NCI-H82 treated with DMSO at 0.1 percent for 48 hours (cell line): ENCODE measurements around the gene RNU1-1.
"Not testable (repeated sequence)": the region's sequence is repeated elsewhere in the genome, so short reads cannot be mapped to it uniquely, and the experiment has no call there.

Source experiments
- DNase-seq: peaks from one replicate; lab custom pipeline; 2025; ENCODE audit not compliant: unreplicated experiment; lab: John Stamatoyannopoulos, UW

The RNU1-1 gene

DNA sequence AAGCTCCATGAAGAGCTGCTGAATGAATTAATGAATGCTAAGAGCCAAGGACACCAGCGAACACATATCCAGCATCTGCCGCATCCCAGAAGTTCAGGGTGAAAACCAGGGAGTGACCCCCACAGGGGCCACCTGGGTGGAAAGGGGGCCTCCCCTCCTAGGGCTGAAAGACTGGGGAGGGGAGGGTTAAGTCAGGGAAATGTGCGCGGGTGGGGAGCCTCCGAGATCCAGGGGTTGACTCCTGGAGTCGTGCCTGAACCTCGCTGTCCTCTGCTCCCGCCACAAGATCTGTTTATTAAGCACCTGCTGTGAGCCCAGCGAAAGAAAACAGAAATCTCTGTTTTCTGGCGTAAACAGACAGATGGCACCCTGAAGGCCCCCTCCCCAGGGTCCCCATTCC, 16.0 kb downstream of the RNU1-1 start:
- DNase-seq: not testable (repeated sequence)

DNA sequence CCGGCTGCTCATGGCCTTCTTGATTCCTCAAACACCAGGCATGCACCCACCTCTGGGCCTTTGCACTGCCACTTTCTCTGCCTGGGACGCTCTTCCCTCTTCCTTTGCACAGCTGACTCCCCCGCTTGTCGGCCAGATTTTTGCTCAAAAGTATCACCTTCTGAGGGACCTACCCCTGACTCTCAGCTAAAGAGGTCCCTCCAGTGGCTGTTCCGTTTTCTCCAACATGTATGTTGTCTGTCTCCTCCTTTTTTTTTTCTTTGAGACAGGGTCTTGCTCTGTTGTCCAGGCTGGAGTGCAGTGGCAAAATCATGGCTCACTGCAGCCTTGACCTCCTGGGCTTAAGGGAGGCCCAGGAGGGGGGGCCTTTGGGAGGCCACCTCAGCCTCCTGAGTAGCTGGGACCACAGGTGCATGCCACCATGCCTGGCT, 16.6 kb downstream of the RNU1-1 start:
- not testable (repeated sequence) for DNase-seq

DNA sequence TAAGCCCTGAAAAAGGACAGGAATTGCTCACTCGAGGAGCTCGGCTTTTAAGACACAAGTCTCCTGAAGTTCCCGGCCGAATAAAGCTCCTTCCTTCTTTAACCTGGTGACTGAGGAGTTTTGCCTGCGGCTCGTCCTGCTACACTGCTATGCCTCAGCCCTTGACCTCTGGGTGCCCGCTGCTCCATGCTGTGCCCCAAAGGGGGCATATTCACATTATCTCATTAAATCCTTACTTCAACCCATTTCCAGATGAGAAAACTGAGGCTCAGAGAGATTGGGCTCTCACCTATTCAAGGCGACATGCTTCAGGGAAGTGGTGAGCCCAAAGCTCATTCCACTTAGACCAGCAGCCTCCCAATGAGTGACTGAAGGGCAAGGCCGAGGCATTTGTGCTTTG, 20.4 kb downstream of the RNU1-1 start:
- DNase-seq: not testable (repeated sequence)

DNA sequence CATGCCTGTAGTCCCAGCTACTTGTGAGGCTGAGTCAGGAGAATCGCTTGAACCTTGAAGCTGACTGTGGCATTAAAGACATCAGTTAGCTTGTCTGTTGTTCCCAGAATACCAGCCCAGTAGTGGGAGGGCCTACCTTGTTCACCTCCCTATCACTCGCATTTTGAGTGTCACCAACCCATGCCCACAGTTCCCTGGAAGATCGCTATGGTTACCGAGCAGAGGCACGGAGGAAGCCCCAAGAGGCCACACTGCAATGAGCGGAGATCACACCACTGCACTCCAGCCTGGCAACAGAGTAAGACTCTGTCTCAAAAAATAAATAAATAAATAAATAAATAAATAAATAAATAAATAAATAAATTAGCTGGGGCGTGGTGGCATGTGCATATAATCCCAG, 21.1 kb downstream of the RNU1-1 start:
- not testable (repeated sequence) for DNase-seq

DNA sequence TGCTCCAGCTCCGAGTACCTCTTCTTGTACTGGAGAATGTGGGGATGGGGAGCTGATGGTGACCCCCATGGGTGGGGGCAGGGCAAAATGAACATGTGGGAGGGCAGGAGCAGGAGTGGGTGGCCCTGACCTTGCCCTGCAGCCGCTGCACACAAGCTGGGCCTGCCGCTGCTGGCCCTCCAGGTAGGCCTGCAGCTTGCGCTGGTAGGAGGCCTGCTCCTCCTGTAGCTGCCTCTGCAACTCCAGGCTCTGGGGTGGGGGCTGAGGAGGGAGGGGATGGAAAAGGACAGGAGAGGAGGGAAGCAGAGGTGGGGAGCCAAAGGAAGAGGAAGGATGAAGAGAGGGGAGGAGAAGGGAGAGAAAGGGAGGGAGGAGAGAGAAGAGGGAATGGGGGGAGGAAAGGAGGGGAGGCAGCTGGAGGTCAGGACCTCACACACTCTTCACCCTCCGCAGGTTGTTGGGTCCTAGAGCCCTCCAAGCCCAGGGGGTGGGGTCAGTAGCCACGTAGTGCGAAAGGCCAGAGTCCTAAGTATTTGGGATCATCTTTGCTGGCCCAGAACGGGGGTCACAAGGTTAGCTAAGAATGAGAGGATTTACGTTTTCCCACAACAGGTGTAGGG, 22.9 kb downstream of the RNU1-1 start:
- no peak for DNase-seq

DNA sequence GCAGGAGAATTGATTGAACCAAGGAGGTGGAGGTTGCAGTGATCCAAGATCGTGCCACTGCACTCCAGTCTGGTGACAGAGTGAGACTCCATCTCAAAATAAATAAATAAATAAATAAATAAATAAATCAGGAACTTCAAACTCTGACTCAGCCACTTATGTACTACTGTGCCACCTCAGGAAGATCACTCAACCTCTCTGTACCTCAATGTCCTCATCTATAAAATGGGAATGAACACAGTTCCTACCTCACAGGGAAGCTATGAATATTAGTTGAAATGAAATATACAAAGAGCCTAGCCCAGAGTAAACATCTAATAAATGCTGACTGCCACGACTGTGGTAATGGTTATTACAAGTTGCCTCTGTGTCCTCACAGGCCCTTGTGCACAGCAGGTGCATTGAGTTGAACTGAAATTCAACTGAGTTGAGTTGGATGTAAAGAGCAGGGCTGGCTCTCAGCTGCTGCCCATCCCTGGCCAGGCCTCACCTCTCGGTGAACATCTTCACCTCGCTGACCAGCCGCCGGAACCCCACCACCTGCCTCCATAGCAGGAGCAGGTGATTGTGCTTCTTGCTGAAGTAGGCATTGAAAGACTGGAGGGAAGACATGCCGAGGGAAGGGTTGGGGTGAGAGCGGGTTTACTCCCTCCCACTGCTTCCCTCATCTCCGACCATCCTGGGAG, 24.7 kb downstream of the RNU1-1 start:
- DNase-seq: not testable (repeated sequence)

DNA sequence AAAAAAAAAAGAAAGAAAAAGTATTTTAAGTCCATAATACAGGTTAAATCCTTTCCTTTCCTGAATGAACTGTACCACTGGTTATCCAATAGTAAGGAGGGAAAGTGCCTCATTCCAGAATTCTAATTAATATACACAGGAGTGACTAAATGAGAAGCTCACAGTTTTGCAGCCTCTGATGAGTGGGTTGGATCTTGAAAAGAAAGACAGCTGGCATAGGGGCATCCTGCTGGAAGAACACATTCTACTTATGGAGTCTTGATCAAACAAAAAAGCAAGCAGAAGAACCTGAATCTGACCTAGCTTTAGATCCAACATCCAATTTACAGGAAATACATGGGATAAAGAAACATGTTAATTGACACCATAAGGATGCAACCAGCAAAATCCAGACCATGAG, 27.1 kb downstream of the RNU1-1 start:
- not testable (repeated sequence) for DNase-seq

DNA sequence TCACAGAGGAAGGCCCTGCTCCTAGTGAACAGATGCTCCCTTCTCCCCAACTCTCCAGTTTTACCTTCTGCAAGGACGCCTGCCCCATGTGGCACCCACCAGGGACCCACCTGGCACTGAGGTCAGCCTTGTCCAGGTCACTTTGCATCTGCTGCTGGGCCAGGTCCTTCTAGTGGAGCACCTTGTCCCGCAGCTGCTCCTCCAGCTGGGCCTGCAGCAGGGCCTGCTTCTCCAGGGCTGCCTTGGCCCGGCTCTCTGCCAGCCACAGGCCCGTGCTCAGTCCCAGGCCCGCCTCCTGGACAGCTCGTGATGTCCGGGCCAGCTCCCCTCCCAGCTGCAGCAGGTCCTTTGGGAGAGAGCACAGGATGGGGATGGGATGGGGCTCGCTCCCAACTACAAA, 27.8 kb downstream of the RNU1-1 start:
- not testable (repeated sequence) for DNase-seq

DNA sequence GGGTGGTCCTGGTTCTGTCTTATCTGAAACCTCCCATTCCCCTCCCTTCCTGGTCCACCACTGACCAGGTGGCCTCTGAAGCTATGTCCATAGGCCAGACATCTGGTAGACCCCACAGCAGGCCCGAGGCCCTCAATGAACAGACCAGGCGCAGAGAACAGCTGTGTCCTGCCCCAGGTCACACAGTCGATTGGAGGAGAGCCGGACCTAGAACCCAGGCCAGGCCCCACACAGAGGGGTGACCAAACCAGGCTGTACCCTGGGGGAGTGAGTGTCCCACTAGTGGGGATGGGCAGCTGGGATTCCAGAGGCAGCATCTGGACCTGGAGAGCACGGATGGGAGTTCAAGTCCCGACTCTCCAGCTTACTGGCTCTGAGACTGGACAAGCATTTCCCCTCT, 29.2 kb downstream of the RNU1-1 start:
- DNase-seq: no peak

DNA sequence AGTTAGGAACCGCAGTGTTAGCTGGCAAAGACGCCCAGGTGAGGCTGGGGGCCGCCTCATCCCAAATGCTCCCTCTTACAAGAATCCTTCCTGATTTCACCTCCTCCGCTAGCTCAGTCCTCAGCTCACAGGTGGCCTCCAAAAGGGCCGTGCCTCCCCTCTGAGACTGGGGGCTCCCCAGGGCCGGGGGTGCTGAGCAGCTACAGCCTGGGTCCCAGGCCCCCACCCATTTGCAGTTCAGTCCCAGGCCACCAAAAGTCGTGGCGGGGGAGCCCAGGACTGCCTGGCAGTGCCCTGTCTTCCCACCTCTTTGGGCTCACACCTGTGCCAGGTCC, 29.6 kb downstream of the RNU1-1 start:
- no peak for DNase-seq

DNA sequence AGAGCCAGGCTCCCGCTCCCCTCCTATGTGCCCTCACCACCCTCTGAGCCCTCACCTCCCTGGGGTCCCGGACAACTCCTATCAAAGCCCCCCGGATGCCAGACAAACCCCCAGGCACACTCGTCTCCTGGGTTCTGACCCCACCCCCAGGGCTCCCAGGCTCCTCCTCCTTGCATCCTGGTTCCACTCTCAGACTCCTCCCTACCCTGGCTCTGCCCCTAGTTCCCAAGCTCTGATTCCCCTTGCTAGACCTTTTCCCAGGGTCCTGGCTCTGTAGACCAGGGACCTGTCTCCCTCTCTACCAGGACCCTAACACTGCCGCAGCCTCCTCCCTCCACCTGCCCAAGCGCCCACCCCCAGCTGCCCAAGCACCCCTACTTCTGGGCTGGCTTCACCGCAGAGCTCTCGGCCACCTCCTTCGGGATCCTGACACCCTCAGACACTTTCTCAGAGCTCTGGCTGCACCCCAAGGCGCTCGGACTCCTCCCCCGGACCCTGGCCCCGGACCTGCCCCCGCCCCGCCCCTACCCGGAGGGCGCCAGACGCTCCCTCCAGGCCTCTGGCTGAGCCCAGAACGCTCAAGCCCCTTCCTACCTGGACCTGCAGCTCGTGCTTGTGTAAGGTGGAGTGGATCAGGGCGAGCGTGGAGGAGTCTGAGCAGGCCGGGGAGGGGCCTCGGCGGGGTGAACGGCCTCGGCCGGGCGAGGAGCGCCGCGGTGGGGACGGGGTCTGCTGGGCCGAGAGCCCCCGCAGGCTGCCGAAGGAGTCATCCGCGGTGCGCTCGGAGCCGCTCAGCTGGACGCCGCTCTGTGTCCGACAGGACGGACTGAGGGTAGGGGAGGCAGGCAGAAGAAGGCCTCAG, 30.2 kb downstream of the RNU1-1 start:
- DNase-seq: not testable (repeated sequence)

DNA sequence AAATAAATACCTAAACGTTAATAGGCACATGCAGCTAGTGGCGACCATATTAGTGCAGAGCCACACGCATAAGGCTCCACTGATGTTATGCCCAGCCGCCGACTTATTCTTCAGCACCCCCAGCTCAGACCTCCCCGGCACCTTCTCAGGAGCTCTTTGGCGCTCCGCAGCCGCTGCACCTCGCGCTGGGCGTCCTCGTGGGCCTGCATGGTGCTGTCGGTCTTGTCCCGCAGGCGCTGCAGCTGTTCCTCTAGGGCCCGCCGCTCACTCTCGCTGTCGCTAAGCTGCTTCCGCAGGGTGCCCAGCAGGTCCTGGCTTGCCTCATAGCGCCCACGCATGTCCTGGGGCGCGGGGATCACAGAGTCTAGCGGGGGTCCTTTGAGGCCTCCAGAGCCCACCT, 30.9 kb downstream of the RNU1-1 start:
- DNase-seq: not testable (repeated sequence)

DNA sequence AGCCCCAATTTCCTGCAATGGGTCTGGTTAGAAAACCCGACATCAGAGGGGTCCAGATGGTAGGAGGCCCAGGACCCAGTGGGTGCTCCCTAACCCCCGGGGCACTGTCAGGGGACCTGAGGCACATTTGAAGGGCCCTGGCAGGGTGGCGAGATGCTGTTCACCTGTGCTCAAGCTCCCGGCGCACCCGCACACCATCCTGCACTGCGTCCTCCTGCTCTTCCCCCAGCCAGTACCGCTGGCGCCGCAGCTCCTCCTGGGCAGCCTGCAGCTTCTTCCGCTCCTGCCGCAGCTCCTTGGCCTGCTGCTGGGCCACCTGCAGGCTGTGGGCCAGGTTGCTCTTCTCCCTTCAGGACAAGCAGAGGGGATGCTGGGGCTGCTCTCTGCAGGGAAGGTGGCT, 36.0 kb downstream of the RNU1-1 start:
- DNase-seq: no peak

DNA sequence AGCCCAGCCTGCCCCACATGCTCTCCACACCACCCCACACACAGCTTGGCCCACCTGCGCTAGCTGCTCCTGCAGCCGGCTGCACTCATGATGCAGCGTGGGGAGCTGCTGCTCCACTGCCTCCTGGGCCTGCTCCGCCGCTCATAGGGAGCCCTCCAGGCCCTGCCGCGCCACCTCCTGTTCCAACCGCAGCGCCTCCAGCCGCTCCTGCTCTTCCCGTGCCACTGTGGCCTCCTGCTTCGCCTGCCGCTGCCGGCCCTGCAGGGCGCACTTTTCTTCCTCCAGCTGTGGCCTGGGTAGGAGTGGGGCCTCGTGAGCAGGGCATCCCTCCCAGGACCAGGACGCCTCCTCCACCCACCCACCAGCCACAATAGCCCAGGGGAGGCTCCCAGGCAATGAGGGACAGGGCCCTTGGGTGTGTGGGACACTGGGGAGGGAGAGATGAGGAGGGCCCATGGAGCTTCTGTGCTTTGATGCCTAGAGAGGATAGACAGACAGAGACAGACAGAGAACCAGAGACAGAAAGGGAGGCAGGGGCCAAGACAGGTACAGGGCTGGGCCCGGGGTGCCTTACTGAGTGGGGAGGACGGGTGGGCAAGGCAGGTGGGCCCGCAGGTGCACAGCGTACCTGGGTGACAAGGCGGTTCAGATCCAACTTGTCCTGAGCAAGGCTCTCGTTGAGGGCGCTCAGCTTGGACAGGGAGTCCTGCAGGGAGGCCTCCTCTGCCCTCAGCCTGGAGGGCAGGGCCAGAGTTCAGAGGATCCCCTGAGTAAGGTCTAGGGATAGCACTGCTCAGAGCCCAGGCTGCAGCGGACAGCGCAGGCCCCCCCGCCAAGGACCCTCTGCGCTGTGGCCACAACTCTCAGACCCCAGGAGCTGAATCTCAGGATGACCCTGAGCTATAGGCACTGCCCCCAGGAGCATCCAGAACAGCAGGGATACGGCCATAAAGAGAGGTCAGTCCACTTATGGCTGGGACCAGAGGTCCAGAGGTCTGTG, 38.0 kb downstream of the RNU1-1 start:
- DNase-seq: not testable (repeated sequence)

DNA sequence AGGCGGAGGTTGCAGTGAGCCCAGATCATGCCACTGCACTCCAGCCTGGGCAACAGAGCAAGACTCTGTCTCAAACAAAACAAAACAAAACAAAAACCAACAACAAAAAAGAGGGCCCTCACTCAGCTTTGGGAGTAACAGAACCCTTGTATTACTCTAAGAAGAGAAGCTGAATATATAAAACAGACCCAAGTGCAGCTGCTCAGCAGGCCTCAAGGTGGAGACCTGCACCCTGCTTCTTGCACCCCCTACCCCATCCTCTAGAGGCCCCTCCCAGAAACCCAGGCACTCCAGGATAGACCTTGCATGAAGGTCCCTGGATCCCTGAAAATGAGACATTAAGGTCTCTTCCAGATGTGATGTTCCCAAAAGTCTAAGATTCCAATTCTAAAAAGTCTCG, 39.2 kb downstream of the RNU1-1 start:
- not testable (repeated sequence) for DNase-seq

DNA sequence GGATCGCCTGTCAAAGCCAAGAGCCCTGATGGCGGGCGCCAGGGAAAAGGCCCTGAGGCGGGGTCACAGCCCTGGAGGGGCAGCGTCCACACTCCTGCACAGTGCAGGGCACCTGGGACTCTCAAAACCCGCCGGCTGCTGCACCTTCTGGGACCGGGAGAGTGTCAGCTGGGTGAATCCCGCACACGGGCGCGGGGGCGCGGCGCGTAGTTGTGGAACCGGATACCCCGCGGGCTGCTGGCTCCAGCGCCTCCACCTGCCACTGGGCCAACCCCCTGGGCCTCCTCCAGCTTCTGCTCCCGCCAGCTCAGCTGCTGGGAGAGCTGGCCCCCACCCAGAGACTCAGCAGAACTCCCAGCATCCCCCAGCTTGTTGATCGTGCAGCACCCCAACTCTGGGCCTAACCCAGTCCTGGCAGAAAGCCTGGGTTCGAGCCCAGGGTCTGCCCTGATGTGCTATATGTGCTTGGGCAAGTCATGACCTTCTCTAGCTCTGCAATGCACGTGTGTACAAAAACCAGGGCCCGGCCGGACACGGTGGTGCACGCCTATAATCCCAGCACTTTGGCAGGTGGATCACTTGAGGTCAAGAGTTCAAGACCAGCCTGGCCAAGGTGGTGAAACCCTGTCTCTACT, 39.8 kb downstream of the RNU1-1 start:
- DNase-seq: no peak

DNA sequence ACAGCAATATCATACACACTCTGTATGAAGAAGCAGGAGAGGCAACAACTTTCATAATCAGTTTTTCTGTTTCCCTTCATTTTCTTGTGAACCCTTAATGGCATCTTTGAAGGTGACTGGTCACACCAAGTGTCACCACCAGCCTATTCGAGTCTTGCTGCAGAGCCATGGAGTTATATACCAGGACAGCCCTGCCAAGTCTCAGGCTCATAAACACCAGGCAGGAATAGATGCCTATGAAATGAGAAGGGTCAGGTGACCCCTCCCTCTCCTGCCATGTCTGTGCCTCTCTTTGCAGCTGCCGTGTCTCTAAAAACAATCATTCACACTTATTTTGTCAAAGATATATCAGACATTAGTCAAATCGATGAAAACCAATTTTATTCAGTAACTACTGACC, 45.5 kb downstream of the RNU1-1 start:
- DNase-seq: no peak

DNA sequence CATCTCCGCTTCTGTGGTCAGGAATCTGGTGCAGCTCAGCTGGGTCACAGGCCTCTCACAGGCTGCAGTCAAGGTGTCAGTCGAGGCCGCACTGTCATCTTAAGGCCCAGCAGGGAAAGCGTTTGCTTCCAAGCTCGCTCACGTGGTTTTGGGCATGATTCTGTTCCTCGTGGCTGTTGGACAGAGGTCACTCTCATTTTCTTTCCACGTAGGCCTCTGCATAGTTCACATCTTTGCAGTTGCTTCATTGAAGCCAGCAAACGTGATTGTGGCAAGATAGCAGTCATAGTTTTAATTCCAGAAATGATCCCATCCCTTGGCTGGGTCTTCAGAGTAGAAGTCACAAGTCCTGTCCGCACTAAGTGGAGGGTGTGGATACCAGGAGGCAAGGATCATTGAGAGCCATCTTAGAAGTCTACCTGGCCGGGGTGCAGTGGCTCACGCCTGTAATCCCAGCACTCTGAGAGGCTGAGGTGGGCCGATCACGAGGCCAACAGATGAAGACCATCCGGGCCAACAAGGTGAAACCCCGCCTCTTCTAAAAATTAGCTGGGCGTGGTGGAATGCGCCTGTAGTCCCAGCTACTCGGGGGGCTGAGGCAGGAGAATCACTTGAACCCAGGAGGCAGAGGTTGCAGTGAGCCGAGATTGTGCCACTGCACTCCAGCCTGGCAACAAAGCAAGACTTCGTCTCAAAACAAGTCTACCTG, 49.0 kb downstream of the RNU1-1 start:
- DNase-seq: no peak
